Measurements from ENCODE around the gene KCTD14.
"Not testable (repeated sequence)": the region's sequence is repeated elsewhere in the genome, so short reads cannot be mapped to it uniquely, and the experiment has no call there.

Gene KCTD14

DNA sequence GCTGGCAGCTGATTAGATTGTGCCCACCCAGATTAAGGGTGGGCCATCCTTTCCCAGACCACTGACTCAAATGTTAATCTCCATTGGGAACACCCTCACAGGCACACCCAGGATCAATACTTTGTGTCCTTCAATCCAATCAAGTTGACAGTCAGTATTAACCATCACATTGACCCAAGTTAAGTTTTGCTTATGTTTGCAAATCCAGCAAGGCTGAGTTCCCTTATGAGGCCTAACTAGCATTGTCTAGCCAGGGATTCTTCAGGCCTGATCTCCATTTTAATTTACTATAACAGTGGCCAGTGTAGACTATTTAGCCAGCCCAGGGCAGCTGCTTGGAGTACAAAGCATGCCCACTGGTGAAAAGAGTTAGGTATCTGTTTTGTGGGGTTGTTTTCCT is 2.3 kb upstream of the KCTD14 start:
- ChIA-PET CTCF (interaction anchor here (0.6 kb wide), 1 partner anchor 52 kb away, joined by 3 read pairs; no protein-coding TSS in a partner anchor), POLR2A (ENCODE audit: low non-redundant PET) (no interaction called here)
- TF ChIP-seq, protein P1, sequence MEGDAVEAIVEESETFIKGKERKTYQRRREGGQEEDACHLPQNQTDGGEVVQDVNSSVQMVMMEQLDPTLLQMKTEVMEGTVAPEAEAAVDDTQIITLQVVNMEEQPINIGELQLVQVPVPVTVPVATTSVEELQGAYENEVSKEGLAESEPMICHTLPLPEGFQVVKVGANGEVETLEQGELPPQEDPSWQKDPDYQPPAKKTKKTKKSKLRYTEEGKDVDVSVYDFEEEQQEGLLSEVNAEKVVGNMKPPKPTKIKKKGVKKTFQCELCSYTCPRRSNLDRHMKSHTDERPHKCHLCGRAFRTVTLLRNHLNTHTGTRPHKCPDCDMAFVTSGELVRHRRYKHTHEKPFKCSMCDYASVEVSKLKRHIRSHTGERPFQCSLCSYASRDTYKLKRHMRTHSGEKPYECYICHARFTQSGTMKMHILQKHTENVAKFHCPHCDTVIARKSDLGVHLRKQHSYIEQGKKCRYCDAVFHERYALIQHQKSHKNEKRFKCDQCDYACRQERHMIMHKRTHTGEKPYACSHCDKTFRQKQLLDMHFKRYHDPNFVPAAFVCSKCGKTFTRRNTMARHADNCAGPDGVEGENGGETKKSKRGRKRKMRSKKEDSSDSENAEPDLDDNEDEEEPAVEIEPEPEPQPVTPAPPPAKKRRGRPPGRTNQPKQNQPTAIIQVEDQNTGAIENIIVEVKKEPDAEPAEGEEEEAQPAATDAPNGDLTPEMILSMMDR (conservative IDR thresholded peaks at IDR 0.05; ENCODE audit: low read depth) = no peak
- no peak overlapping the region for H3K27ac ChIP-seq
- no peak for DNase-seq (ENCODE audit: low spot score)

DNA sequence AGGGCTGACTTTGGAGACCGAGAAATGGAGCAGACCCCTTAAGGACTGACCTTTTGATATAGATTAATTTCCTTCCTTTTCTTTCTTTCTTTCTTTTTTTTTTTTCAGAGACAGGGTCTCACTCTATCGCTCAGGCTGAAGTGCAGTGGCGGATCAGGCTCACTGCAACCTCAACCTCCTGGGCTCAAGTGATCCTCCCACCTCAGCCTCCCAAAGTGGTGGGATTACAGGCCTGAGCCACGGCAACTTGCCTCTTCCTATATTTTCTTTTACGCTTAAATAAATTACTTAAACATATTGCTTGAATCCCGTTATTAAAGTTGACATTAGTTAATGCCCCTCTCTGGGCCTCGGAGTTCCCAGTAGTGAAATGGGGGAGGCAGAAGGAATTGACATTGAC is 350 bp upstream of the KCTD14 start:
- DNase-seq (ENCODE audit: low spot score) = no peak
- peak overlapping the region; percentile 57 for H3K27ac ChIP-seq
- CTCF ChIA-PET = no interaction called here
- TF ChIP-seq, protein P1 (conservative IDR thresholded peaks at IDR 0.05; ENCODE audit: low read depth) = no peak
- POLR2A ChIA-PET (ENCODE audit: low non-redundant PET) = no interaction called here

DNA sequence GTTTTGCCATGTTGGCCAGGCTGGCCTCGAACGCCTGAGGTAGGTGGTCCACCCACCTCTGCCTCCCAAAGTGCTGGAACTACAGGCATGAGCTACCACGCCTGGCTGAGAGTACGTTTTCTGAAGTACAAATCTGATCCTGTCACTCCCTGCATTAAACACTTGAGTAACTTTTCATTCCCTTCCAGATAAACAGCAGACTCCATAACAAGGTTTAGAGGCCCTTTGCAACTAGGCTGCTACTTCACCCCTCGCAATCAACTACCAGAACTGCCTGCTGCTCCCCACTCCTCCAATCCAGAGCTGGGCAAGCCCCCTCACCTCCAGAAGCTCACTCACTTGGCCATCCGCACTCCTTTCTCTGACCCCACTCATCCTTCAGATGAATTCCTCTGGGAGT is 1.5 kb downstream of the KCTD14 start:
- ChIA-PET POLR2A (ENCODE audit: low non-redundant PET) (no interaction called here), CTCF (no interaction called here)
- 0 out of 2 replicates have a peak overlapping the region, but pooled peaks have one; percentile 13 for H3K27ac ChIP-seq
- TF ChIP-seq, protein P1 (conservative IDR thresholded peaks at IDR 0.05; ENCODE audit: low read depth) = no peak
- no peak for DNase-seq (ENCODE audit: low spot score)

DNA sequence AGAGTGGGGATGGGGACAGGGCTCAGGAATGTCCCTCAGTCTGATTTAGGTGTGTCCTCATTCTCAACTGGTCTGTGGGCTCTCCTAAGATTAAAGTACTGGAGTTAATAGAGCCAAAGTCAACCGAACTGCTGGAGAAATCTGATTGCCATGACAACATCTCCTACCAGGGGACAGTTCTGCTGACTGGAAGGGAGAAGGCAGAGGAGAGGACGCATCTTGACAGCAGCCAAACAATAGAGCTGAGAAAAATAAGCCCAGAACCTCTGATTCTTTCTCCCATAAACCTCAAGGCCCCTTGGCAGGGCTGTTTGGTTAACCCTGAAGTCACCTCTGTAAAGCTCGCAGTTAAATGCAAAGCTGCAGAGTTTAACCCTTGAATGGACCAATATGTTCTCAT is 2.8 kb downstream of the KCTD14 start:
- no peak overlapping the region for H3K27ac ChIP-seq
- TF ChIP-seq, protein P1 (conservative IDR thresholded peaks at IDR 0.05; ENCODE audit: low read depth) = no peak
- no peak for DNase-seq (ENCODE audit: low spot score)
- CTCF ChIA-PET = no interaction called here
- POLR2A ChIA-PET (ENCODE audit: low non-redundant PET) = no interaction called here

DNA sequence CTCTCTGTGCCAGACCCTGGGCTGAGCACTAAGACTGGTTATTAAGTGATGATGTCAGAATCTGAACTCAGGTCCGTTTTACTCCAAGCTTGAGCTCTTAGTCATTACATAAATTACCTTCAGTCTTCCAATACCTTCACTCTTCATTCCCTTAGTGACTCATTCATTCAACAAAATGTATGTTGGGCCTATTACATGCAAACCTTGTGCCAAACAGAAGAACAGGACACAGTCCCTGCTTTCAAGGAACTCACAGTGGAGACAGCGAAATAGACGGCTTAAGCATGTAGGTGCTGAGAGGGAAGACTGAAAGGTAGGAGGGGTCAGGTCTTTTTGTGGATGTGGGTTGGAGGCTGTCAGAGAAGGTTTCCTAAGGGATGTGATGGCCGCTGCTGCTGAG is 3.3 kb downstream of the KCTD14 start:
- ChIA-PET POLR2A (ENCODE audit: low non-redundant PET) (no interaction called here), CTCF (no interaction called here)
- no peak overlapping the region for H3K27ac ChIP-seq

DNA sequence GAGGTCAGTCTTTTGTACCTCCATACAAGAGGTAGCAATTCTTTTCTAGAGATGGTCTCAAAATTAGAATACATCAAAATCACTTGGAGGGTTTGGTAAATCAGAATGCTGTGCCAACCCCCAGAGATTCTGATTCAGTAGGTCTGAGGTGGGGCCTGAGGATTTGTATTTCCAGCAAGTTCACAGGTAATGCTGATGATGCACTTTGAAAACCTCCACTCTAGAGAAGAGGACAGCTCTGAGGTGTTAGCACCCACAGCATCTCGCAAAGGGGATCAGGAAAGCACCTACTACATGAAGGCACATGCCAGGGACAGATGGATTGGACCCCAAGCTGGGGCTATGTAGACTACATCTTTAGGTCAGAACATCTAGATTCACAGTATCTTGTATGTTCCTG is 7.2 kb downstream of the KCTD14 start:
- no peak overlapping the region for H3K27ac ChIP-seq
- ChIA-PET POLR2A (ENCODE audit: low non-redundant PET) (no interaction called here), CTCF (no interaction called here)
- TF ChIP-seq, protein P1 (conservative IDR thresholded peaks at IDR 0.05; ENCODE audit: low read depth) = no peak
- DNase-seq (ENCODE audit: low spot score) = no peak

More for the DNA sequence above, 3.3 kb downstream of the KCTD14 start:
- TF ChIP-seq, protein P1 (conservative IDR thresholded peaks at IDR 0.05; ENCODE audit: low read depth) = no peak
- DNase-seq (ENCODE audit: low spot score) = peak; percentile 37

DNA sequence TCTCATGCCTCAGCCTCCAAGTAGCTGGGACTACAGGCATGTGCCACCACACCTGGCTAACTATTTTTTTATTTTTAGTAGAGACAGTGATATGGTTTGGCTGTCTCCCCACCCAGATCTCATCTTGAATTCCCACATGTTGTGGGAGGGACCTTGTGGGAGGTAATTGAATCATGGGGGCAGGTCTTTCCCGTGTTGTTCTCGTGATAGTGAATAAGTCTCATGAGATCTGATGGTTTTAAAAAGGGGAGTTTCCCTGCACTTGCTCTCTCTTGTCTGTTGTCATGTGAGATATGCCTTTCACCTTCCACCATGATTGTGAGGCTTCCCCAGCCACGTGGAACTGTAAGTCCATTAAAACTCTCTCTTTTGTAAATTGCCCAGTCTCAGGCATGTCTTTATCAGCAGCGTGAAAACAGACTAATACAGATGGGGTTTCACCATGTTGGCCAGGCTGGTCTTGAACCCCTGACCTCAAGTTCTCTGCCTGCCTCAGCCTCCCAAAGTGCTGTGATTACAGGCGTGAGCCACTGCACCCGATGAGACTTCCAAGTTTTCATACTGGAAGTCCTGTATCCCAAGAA is 8.0 kb downstream of the KCTD14 start:
- POLR2A ChIA-PET (ENCODE audit: low non-redundant PET); CTCF ChIA-PET; DNase-seq (ENCODE audit: low spot score); H3K27ac ChIP-seq: not testable (repeated sequence)
